H7 (cell line): Measurements from ENCODE around the gene IL6R. TPM values are rescaled to one million over a fixed set of nuclear protein-coding genes. Genes with fewer than 3 reads are reported as not detected.

Experiments
- DNase-seq: peaks from one replicate; pipeline ENCODE4 v3.0.0; 2012
- H3K27me3 ChIP-seq: 2 replicates; pipeline ENCODE4 v1.6.0; 2011; ENCODE audit warnings: mild to moderate bottlenecking, low read length; ENCODE audit not compliant: control insufficient read depth, insufficient read depth
- H3K36me3 ChIP-seq: replicated peaks from 2 replicates; pipeline ENCODE4 v1.5.1; 2011; ENCODE audit warnings: low read length; ENCODE audit not compliant: control insufficient read depth, insufficient read depth
- H3K4me3 ChIP-seq: 2 replicates; pipeline ENCODE4 v1.5.1; 2011; ENCODE audit warnings: low read depth, mild to moderate bottlenecking, control low read depth, low read length, moderate library complexity; ENCODE audit not compliant: insufficient read depth
- total RNA-seq: library from RNA; depleted of rRNA; stranded (reverse); fragments of >200 nt; shearing (Covaris generic); gene quantifications from 2 replicates; pipeline ENCODE4 v1.2.3, GENCODE V29; 2014

The IL6R gene
- total RNA-seq, 1 experiment from 2014 or later, result 8.6 TPM

- Histone ChIP-seq H3K27me3 (no peaks in the 10 kb centered on the region; the same call in 1 of the 2 replicates), H3K36me3 (no peaks in the 10 kb centered on the region), H3K4me3 (no peak overlapping the region)
- DNase-seq, result no peak
Observed at GRCh38 chr1:154445040-154445472, 39.9 kb downstream of the IL6R start.

DNA sequence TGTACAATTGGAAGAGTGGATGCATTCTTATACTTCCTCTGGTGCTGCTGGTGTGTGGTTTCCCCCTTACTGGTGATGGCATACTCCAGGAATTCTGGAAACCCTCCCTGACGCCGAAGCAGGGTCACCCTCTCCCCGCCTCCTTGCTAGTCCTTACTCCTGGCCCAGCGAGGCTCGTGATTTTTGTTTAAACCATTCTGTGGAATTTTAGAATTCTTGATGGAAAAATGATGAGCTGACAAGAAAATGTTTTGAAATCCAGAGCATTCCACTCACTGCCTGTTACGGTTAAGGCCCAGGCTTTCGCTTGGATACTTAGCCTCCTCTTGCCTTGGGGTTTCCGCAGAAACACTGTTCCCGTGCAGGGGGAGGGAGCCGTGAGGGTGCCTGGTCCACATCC lies 41.1 kb downstream of the IL6R start:
- DNase-seq, result no peak
- Histone ChIP-seq H3K27me3 (no peaks in the 10 kb centered on the region; the same call in 1 of the 2 replicates), H3K4me3 (no peak overlapping the region), H3K36me3 (no peaks in the 10 kb centered on the region)

DNA sequence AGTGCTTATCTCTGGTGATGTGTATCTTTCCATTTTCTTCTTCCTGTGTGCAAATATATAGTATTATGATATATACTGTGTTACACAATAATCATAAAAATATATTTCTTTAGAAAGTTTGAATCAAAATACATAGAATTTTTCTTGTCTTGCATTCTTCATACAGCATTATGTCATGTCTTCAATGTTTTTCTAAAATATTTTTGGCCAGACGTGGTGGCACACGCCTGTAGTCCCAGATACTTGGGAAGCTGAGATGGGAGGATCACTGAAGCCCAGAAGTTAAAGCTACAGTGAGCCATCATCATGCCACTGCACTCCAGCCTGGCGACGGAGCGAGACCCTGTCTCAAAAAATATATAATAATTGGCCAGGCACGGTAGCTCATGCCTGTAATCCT lies 41.6 kb downstream of the IL6R start:
- no peak for DNase-seq
- Histone ChIP-seq H3K27me3 (no peaks in the 10 kb centered on the region), H3K36me3 (no peaks in the 10 kb centered on the region), H3K4me3 (no peak overlapping the region)

DNA sequence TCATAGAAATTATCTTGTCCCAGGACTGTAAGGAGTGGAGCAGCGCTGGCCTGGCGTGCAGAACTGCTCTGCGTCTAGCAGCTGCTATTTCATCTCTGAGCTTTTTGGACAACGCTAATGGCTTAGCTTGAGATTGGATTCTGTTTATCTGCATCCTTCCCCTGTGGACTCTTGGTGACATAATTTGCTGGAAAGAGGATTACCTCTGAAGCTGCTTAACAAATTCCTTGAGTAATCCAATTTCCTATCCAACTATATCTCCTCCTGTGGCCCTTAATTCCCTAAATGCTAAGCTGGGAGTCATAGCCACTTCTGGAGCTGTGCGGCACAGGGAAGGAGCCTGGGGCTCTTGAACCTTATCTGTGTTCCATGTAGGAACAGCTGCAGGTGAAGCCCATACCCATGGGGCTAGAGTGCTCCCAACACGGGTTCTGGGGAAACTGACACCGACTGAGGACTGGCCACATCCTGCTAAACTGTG lies 43.2 kb downstream of the IL6R start:
- DNase-seq, result no peak
- no peak overlapping the region for H3K4me3 ChIP-seq
- H3K27me3 ChIP-seq, result no peaks in the 10 kb centered on the region
- no peaks in the 10 kb centered on the region for H3K36me3 ChIP-seq

DNA sequence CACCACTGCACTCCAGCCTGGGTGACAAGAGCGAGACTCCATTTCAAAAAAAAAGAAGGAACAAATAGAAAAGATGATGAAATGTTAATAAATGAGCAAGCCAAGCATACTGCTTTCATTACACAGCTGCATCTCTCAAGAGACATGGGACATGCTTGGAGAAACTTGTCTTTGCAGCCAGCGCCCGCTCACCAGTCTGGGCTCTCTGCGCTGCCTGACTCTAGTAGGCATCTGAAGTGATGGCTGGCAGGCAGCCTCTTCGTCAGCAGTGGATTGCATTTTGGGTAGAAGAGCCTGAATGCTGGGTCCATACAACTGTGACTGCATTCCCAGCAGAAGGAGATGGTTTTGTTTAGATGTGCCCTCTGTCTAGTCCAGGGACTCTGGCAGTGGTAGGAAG lies 48.0 kb downstream of the IL6R start:
- no peaks in the 10 kb centered on the region for H3K27me3 ChIP-seq
- H3K4me3 ChIP-seq, result no peak overlapping the region
- no peak for DNase-seq
- H3K36me3 ChIP-seq, result no peaks in the 10 kb centered on the region

DNA sequence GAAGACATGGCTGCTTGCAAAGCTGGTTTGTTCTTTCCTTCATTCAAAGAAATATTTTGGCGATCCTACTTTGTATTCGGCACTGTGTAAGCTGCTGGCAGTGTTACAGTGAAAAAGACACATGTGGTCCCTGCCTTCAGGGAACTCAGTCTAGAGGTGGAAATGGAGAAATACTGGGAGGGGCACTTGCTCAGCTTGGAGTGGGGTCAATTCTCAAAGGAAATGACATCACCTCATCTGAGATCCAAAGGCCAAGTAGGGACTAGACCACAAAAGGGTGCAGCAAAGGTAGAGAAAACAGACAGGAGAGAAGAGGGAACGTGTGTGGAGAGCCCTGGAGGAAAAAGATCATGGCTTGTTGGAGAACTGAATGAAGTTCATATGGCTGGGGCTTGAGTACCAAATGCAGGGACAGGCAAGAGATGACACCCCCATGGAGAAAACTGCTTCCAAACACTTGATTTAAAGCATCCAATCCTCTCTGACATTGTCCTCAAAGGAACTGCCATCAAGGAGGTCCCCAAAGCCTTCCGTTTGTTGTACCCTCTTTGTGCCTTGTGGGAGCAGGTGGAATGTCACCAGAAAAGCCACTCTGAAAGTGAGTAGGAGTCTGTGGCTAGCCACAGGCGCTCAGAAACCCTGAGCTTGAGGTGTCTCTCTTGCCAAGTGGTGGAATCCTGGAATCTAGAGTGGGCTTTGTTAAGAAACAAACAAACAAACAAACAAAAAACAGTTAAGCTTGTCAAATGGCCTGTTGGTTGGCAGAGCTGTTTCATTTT lies 48.6 kb downstream of the IL6R start:
- no peaks in the 10 kb centered on the region for H3K27me3 ChIP-seq
- DNase-seq, result no peak
- H3K4me3 ChIP-seq, result no peak overlapping the region
- H3K36me3 ChIP-seq, result no peaks in the 10 kb centered on the region

- no peak for DNase-seq
- no peak overlapping the region for H3K4me3 ChIP-seq
Observed at GRCh38 chr1:154454386-154455120, 49.4 kb downstream of the IL6R start.

GRCh38 chr1:154456631-154457030 lies 51.5 kb downstream of the IL6R start:
- no peak for DNase-seq
- Histone ChIP-seq H3K36me3 (no peaks in the 10 kb centered on the region), H3K4me3 (no peak overlapping the region), H3K27me3 (no peaks in the 10 kb centered on the region)

More at GRCh38 chr1:154454386-154455120, 49.4 kb downstream of the IL6R start:
- Histone ChIP-seq H3K36me3 (no peaks in the 10 kb centered on the region), H3K27me3 (no peaks in the 10 kb centered on the region)

GRCh38 chr1:154459080-154459479 lies 53.9 kb downstream of the IL6R start:
- no peak for DNase-seq
- no peak overlapping the region for H3K4me3 ChIP-seq
- H3K36me3 ChIP-seq, result no peaks in the 10 kb centered on the region
- no peaks in the 10 kb centered on the region for H3K27me3 ChIP-seq

- no peaks in the 10 kb centered on the region for H3K27me3 ChIP-seq
- no peaks in the 10 kb centered on the region for H3K36me3 ChIP-seq
- no peak for DNase-seq
- H3K4me3 ChIP-seq, result no peak overlapping the region
Observed at GRCh38 chr1:154460695-154461260, 55.6 kb downstream of the IL6R start.

- no peaks in the 10 kb centered on the region for H3K36me3 ChIP-seq
- no peak for DNase-seq
- H3K4me3 ChIP-seq, result no peak overlapping the region
- H3K27me3 ChIP-seq, result no peaks in the 10 kb centered on the region
Observed at GRCh38 chr1:154463512-154463990, 58.4 kb downstream of the IL6R start.

DNA sequence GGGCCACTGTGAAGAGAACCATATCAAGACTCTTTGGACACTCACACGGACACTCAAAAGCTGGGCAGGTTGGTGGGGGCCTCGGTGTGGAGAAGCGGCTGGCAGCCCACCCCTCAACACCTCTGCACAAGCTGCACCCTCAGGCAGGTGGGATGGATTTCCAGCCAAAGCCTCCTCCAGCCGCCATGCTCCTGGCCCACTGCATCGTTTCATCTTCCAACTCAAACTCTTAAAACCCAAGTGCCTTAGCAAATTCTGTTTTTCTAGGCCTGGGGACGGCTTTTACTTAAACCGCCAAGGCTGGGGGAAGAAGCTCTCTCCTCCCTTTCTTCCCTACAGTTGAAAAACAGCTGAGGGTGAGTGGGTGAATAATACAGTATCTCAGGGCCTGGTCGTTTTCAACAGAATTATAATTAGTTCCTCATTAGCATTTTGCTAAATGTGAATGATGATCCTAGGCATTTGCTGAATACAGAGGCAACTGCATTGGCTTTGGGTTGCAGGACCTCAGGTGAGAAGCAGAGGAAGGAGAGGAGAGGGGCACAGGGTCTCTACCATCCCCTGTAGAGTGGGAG lies 60.6 kb downstream of the IL6R start:
- no peak overlapping the region for H3K4me3 ChIP-seq
- H3K36me3 ChIP-seq, result no peaks in the 10 kb centered on the region
- DNase-seq, result no peak
- H3K27me3 ChIP-seq, result no peaks in the 10 kb centered on the region

GRCh38 chr1:154466206-154466605 lies 61.1 kb downstream of the IL6R start:
- DNase-seq, result no peak
- H3K27me3 ChIP-seq, result no peaks in the 10 kb centered on the region
- no peaks in the 10 kb centered on the region for H3K36me3 ChIP-seq
- no peak overlapping the region for H3K4me3 ChIP-seq

GRCh38 chr1:154466921-154467417 lies 61.8 kb downstream of the IL6R start:
- Histone ChIP-seq H3K4me3 (no peak overlapping the region), H3K36me3 (no peaks in the 10 kb centered on the region), H3K27me3 (no peaks in the 10 kb centered on the region)
- DNase-seq, result peak; percentile 70
